ENCODE measurements around the gene FGD2. TPM values are rescaled to one million over a fixed set of nuclear protein-coding genes. Genes with fewer than 3 reads are reported as not detected.

The FGD2 gene
- total and polyA plus RNA-seq, 7 donors, result 3.7 to 40.8 (median 20.1) TPM

Other genes with a start within 250 kb of the FGD2 start
- gene CPNE5, start 166.2 kb upstream of the FGD2 start, total RNA-seq, result 1 to 10 TPM in 3 of 4 donors, under 1 TPM in 1; 0.99 to 3.8 (median 2.0) TPM
- gene CPNE5, start 166.2 kb upstream of the FGD2 start, polyA plus RNA-seq, result 10 to 100 TPM in 1 of 3 donors, 1 to 10 TPM in 2; 5.5 to 11.6 (median 6.0) TPM
- 10 to 100 TPM; 13.5 to 22.9 (median 18.5) TPM for gene PPIL1, start 130.9 kb upstream of the FGD2 start, total RNA-seq
- 10 to 100 TPM; 13.2 to 28.0 (median 16.0) TPM for gene PPIL1, start 130.9 kb upstream of the FGD2 start, polyA plus RNA-seq
- 10 to 100 TPM; 37.3 to 51.4 (median 44.3) TPM for gene C6orf89, start 119.7 kb upstream of the FGD2 start, total RNA-seq
- gene C6orf89, start 119.7 kb upstream of the FGD2 start, polyA plus RNA-seq, result 10 to 100 TPM in 2 of 3 donors, 1 to 10 TPM in 1; 5.5 to 36.6 (median 10.8) TPM
- 10 to 100 TPM in 3 of 4 donors, 1 to 10 TPM in 1; 2.9 to 50.7 (median 15.4) TPM for gene PI16, start 50.9 kb upstream of the FGD2 start, total RNA-seq
- gene PI16, start 50.9 kb upstream of the FGD2 start, polyA plus RNA-seq, result 1 to 10 TPM in 2 of 3 donors, under 1 TPM in 1; 0.85 to 1.8 (median 1.2) TPM
- 100 to 1,000 TPM; 163 to 198 (median 195) TPM for gene MTCH1, start 19.5 kb upstream of the FGD2 start, total RNA-seq
- gene MTCH1, start 19.5 kb upstream of the FGD2 start, polyA plus RNA-seq, result 100 to 1,000 TPM; 141 to 150 (median 150) TPM
- 100 to 1,000 TPM in 1 of 4 donors, 10 to 100 TPM in 3; 17.1 to 103 (median 30.5) TPM for gene PIM1, start 164.5 kb downstream of the FGD2 start, total RNA-seq
- 10 to 100 TPM; 29.4 to 43.2 (median 40.2) TPM for gene PIM1, start 164.5 kb downstream of the FGD2 start, polyA plus RNA-seq